Right kidney (tissue), 1 donor: ENCODE measurements around the gene TM9SF4.
A peak's percentile ranks its signal among the peaks of the same experiment; 100 is the strongest.
"Not testable (repeated sequence)": the region's sequence is repeated elsewhere in the genome, so short reads cannot be mapped to it uniquely, and the experiment has no call there.

ENCODE experiments used
- DNase-seq: peaks from one replicate; pipeline ENCODE4 v3.0.0-alpha.2; 2016

TM9SF4 gene

GRCh38 chr20:32190616-32191415, 81.3 kb downstream of the TM9SF4 start:
- no peak for DNase-seq

DNA sequence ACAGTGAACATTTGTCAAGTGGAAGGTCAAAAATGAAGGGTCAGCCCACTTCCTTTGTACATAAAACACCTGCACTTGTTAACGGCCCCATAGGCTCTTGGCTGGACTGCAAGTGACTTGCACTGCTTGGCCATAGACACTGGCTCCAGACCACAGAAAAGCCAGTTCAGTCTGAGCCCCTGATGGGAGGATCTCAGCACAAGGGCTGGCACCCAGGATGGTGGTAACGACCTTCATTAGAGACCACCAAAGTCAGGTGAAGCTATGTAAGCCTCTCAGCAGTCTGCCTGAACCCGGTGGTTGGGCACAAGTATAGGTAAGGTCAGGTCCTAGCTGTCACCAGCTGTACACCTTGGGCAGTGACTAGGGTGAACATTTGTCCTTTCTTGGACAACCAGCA, 81.9 kb downstream of the TM9SF4 start:
- no peak for DNase-seq

- DNase-seq = no peak
Observed at GRCh38 chr20:32191873-32192272, 82.4 kb downstream of the TM9SF4 start.

- DNase-seq = no peak
Observed at GRCh38 chr20:32192698-32193097, 83.2 kb downstream of the TM9SF4 start.

GRCh38 chr20:32193336-32193735, 83.8 kb downstream of the TM9SF4 start:
- DNase-seq = not testable (repeated sequence)

DNA sequence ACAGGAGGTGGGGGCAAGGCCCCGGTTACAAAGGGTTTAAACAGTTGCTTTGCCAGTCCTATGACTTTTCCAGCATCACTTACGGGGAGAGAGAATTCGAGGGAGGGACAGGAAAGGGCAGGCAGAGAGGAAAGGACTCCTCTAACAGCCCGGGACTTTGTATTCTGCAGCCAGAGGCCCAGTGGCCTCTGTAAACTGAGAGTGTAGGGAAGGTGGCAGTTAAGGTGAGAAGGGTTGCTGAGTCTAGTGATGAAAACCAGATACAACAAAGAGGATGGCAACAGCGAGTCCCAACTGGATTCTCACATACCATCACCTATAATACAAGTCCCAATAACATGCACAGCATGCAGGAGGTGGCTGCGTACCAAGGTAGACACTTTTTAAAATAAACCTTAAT, 84.5 kb downstream of the TM9SF4 start:
- DNase-seq = no peak

DNA sequence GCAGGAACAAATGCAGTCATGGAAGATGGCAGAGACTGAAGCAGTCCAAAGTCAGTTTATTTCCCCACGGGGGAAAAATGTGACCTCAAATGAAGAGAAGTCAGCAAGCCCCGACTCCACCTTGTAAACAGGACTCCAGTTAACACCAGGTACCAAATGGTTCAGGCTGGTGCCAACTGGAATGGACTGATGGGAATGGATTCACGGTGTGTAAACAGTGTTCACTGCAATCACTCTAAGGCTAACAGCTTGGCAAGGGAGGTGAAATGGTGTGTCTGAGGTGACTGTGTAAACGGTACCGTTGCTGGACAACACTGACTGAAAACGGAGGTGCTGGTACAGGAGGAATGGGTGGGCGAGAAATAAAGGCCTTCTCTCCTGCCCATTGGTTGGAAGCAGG, 86.1 kb downstream of the TM9SF4 start:
- no peak for DNase-seq

DNA sequence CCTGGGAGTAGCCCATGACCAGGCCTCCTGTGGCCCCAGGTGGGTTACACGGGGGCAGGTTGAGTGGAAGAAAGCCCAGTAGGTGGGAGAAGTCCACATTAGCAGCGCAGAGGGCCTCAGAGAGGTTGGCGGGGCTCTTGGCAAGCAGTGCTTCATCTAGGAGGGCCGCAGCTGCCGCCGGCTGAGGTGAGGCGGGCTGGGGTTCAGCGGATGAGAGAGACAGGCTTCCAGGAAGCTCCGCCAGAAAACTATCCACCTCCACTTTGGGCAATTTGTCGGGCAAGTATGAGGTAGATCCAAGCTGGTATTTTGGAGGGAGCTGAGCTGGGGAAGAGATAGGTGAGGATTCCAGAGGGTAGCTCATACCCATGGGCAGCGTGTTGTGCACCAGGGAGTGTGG, 87.1 kb downstream of the TM9SF4 start:
- not testable (repeated sequence) for DNase-seq

- DNase-seq = not testable (repeated sequence)
Observed at GRCh38 chr20:32197136-32197535, 87.6 kb downstream of the TM9SF4 start.

DNA sequence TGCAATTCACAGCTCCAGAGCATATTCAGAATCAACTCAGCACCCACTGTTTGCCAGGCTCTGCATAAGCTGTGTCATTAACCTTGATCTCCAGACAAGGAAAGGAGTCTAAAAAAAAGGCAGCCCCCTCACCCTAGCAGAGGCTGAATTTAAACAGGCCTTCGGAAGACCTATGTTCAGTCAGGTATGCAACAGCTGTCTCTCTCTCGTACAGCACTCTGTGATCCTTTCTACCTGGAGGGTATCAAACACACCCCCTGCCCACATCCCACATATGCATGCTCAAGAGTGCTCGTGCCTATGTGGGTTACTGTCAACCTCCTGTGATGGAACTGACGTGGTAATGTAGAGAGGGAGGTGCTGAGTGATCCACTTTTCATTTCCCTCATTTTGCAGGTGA, 89.5 kb downstream of the TM9SF4 start:
- DNase-seq = no peak

GRCh38 chr20:32201296-32201976, 91.9 kb downstream of the TM9SF4 start:
- no peak for DNase-seq

DNA sequence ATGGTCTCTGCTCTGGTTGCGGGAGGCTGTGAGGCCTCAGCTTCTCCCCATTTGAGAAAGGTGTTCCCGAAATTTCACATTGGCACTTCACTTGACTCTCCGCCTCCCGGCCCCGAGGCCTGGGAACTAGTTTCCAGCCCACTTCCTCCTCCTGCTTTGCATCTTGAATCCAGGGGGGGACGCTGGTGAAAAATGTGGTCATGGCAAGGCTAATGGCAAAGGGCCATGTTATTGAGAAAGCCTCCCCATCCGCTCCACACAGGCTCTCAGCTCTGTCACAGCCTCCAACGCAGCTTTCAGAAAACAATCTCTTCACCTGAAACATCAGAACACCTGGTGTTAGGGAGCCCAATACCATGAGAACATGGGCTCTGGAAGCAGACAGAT, 92.5 kb downstream of the TM9SF4 start:
- no peak for DNase-seq

DNA sequence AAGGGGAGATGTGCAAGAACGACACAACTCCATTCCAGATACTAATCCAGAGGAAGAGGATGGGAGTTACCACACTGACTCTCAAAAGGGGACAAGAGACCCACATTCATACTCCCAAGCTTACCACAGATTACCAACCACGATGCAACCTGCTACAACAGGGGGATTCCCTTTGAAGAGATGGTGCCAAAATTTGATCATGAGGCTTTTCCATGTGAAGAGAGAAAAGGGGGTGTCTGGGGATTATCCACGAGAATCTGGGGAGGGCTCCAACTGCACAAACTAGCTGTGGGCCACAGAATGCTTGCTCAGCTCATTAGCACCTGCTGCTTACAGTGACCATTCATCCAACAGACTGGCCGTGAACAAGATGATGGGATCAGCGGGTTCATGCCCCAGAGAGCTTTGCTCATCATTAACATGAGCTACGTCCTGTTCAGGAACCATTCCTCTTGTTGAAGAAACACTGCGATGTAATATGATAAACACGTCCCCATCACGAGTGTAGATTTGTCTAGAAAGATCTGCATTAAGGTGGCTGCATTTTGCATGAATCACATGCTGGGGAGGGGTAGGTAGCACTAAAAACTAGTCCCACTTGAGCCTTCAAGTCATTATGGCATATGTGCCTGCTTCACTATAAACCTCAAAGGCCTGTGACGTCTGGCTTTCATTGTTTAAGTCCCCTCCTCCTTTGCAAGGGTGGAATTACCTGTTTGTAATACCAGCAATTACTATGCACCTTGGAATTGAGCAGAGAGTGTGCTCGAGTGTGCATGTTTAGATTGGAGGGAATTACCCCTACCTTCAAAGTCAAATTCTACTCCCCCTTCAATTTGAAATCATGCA, 94.1 kb downstream of the TM9SF4 start:
- DNase-seq = no peak

GRCh38 chr20:32204205-32205109, 94.9 kb downstream of the TM9SF4 start:
- DNase-seq = no peak

GRCh38 chr20:32205110-32205842, 95.8 kb downstream of the TM9SF4 start:
- DNase-seq = no peak

DNA sequence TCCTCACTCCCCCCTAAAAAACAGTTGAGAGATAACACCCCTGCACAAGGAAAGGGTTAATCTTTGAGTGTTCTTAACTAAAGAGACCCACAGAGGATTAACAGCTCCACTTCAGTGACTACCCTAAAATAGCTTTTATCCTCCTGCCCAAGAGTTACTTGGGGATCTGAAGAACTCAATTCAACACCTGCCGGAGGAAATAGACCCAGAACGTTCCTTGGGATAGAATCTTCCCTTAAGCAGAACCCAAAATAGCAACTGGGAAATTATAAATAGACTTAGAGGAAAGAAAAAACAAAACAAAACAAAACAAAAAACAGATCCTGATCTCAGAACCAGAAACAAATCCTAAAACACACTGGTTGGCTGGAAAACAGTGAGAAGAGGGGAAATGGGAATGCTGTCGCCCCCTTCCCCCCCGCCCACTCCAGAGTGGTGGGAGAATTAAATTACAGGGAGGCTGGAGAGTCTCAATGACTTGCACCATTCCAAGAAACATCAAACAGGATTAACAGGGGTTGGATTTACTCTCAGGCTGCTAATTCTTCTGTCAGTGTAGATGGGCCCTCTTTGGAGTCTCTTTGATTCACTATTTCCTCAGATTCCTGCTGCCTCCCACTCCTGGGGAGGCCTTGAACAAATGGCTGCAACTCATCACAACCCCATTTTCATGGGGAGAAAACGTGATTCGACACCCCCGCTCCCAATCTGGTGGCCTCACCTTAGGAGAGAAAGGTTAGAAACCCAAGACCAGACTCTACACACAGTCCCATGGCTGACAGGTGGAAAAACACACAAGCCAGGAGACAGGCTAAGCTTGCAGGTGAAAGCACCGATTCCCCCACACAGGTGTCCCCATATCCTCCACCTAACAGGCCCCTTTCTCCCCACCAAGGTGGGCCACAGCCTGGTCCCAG, 96.6 kb downstream of the TM9SF4 start:
- no peak for DNase-seq

GRCh38 chr20:32206760-32207625, 97.5 kb downstream of the TM9SF4 start:
- DNase-seq = no peak

DNA sequence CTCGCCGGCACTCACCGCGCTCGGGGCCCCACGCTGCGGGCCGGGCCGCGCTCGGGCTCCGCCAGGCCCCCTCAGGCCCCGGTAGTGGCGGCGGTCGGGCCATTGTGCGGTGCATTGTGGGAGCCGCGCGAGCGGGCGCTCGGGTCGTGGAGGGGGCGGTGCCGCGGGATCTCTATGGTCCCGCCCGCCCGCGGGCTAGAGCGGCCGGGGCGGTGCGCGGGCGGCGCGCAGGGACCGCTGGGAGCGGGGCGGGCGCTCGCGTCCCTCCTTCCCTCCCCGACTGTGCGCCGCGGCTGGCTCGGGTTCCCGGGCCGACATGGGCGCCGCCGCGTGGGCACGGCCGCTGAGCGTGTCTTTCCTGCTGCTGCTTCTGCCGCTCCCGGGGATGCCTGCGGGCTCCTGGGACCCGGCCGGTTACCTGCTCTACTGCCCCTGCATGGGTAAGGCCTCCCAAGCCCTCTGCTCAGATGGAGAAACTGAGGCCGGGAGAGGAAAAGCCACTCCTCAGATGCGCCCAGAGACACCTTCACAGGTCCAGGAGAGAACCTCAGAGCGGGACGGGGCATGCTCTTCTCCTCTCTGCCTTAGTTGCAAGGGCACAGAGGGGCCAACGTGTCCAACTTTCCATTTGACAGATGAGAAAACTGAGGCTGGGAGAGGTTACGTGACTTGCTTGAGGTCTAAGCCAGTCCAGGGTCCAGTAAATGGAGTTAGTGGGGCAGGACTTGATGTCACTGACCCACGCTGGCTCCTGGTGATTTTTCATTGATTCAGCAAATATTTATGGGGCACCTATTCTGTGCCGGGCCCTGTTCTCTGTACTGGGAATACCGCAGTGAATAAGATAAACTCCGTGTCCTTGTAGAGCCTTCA, 98.3 kb downstream of the TM9SF4 start, which contains the start of the genes PLAGL2 and POFUT1:
TSS of gene PLAGL2 (minus strand) at position 118 of the 873 bp plus-strand sequence. CDS start 5,565 bp downstream, outside the sequence.
TSS of gene POFUT1 (plus strand) at position 255 of the 873 bp plus-strand sequence. CDS start at position 317, 62 bp downstream.
- DNase-seq = peak; percentile 86
